HEK293 (cell line): Measurements from ENCODE around the gene SPOCK1.

Experiments used
- CTCF ChIA-PET: fragments of 350-600 bp; formaldehyde crosslinking; extraction: SDS; loops from one replicate; lab custom pipeline; 2021; ENCODE audit warnings: antibody characterized with exemption; lab: Yijun Ruan, JAX
- POLR2A ChIA-PET: fragments of 300-600 bp; formaldehyde crosslinking; extraction: SDS; loops from one replicate; lab custom pipeline; 2020; ENCODE audit warnings: antibody characterized with exemption, inconsistent platforms; lab: Yijun Ruan, JAX
- H3K27ac ChIP-seq: fragments of 200-500 bp; sonication (Bioruptor generic); 2 replicates; pipeline ENCODE4 v1.5.1; 2014; ENCODE audit warnings: low read depth, low read length, control low read depth, inconsistent platforms; ENCODE audit errors: extremely low read depth
- H3K36me3 ChIP-seq, 2 experiments: fragments of 200-500 bp in 1 of 2; sonication (Bioruptor generic) in 1 of 2; 1 replicate in 1 of 2; 2 replicates in 1 of 2; pipeline ENCODE4 v1.5.1; 2014 to 2017; ENCODE audit warnings: inconsistent platforms in 2 of 2, low read length in 2 of 2; ENCODE audit not compliant: control insufficient read depth in 2 of 2, insufficient read depth in 1 of 2
- H3K4me1 ChIP-seq: fragments of 200-500 bp; sonication (Bioruptor generic); 2 replicates; pipeline ENCODE4 v1.5.1; 2014; ENCODE audit warnings: mild to moderate bottlenecking, low read length, inconsistent platforms; ENCODE audit not compliant: control insufficient read depth, insufficient read depth
- H3K4me3 ChIP-seq: 2 replicates; pipeline ENCODE4 v1.5.1; 2011; ENCODE audit warnings: low read depth, mild to moderate bottlenecking, control low read depth, low read length, moderate library complexity
- H3K9me3 ChIP-seq: fragments of 200-500 bp; sonication (Bioruptor generic); 2 replicates; pipeline ENCODE4 v1.5.1; 2014; ENCODE audit warnings: low read depth, low read length, inconsistent platforms; ENCODE audit not compliant: control insufficient read depth, insufficient read depth
- HOXD13 ChIP-seq: sonication (generic); formaldehyde crosslinking; IDR thresholded peaks from 2 replicates; pipeline ENCODE4 v1.8.0; 2022; ENCODE audit warnings: missing genetic modification reagents, borderline replicate concordance
- RBAK ChIP-seq: fragments of 450-650 bp; formaldehyde crosslinking; IDR thresholded peaks from 2 replicates; pipeline ENCODE4 v1.5.1; 2016; ENCODE audit warnings: missing biosample characterization, missing genetic modification characterization
- SALL2 ChIP-seq: fragments of 450-650 bp; formaldehyde crosslinking; IDR thresholded peaks from 2 replicates; pipeline ENCODE4 v1.5.0; 2017; ENCODE audit warnings: missing biosample characterization, mild to moderate bottlenecking, missing genetic modification characterization, borderline replicate concordance
- ZBTB20 ChIP-seq: fragments of 450-650 bp; formaldehyde crosslinking; IDR thresholded peaks from 2 replicates; pipeline ENCODE4 v1.5.1; 2016; ENCODE audit warnings: missing biosample characterization, missing genetic modification characterization
- ZNF10 ChIP-seq: fragments of 450-650 bp; formaldehyde crosslinking; IDR thresholded peaks from 2 replicates; pipeline ENCODE4 v1.5.1; 2017; ENCODE audit warnings: missing biosample characterization, missing genetic modification characterization
- ZNF121 ChIP-seq: fragments of 450-650 bp; formaldehyde crosslinking; IDR thresholded peaks from 2 replicates; pipeline ENCODE4 v1.5.1; 2016; ENCODE audit warnings: missing biosample characterization, missing genetic modification characterization
- ZNF23 ChIP-seq: fragments of 450-650 bp; formaldehyde crosslinking; IDR thresholded peaks from 2 replicates; pipeline ENCODE4 v1.5.1; 2016; ENCODE audit warnings: missing biosample characterization, missing genetic modification characterization, borderline replicate concordance
- ZNF239 ChIP-seq: fragments of 450-650 bp; formaldehyde crosslinking; IDR thresholded peaks from 2 replicates; pipeline ENCODE4 v1.5.1; 2016; ENCODE audit warnings: missing biosample characterization, missing genetic modification characterization
- ZNF37A ChIP-seq: fragments of 450-650 bp; IDR thresholded peaks from 2 replicates; pipeline ENCODE4 v1.5.1; 2018; ENCODE audit warnings: missing biosample characterization, missing genetic modification characterization
- ZNF391 ChIP-seq: fragments of 450-650 bp; formaldehyde crosslinking; IDR thresholded peaks from 2 replicates; pipeline ENCODE4 v1.5.1; 2016; ENCODE audit warnings: low read depth, missing biosample characterization, missing genetic modification characterization, borderline replicate concordance
- ZNF433 ChIP-seq: fragments of 450-650 bp; formaldehyde crosslinking; IDR thresholded peaks from 2 replicates; pipeline ENCODE4 v1.5.1; 2016; ENCODE audit warnings: missing biosample characterization, missing genetic modification characterization, low read depth
- ZNF560 ChIP-seq: fragments of 450-650 bp; formaldehyde crosslinking; IDR thresholded peaks from 2 replicates; pipeline ENCODE4 v1.5.1; 2017; ENCODE audit warnings: missing biosample characterization, missing genetic modification characterization, borderline replicate concordance
- ZNF776 ChIP-seq: fragments of 450-650 bp; formaldehyde crosslinking; IDR thresholded peaks from 2 replicates; pipeline ENCODE4 v1.5.0; 2017; ENCODE audit warnings: missing biosample characterization, missing genetic modification characterization, borderline replicate concordance
- ZNF785 ChIP-seq: fragments of 450-650 bp; formaldehyde crosslinking; IDR thresholded peaks from 2 replicates; pipeline ENCODE4 v1.5.1; 2016; ENCODE audit warnings: missing biosample characterization, missing genetic modification characterization
- ZNF843 ChIP-seq: fragments of 450-650 bp; formaldehyde crosslinking; IDR thresholded peaks from 2 replicates; pipeline ENCODE4 v1.5.1; 2016; ENCODE audit warnings: missing biosample characterization, missing genetic modification characterization
- ZSCAN23 ChIP-seq: fragments of 450-650 bp; formaldehyde crosslinking; IDR thresholded peaks from 2 replicates; pipeline ENCODE4 v1.5.1; 2016; ENCODE audit warnings: missing biosample characterization, missing genetic modification characterization
- TF ChIP-seq, protein P1 (sequence below): fragments of 450-650 bp; formaldehyde crosslinking; IDR thresholded peaks from 2 replicates; pipeline ENCODE4 v1.5.1; 2016; ENCODE audit warnings: missing biosample characterization, missing genetic modification characterization, borderline replicate concordance
- TF ChIP-seq, protein P2 (sequence below): fragments of 450-650 bp; formaldehyde crosslinking; IDR thresholded peaks from 2 replicates; pipeline ENCODE4 v1.5.1; 2016; ENCODE audit warnings: missing biosample characterization, missing genetic modification characterization

The SPOCK1 gene

DNA sequence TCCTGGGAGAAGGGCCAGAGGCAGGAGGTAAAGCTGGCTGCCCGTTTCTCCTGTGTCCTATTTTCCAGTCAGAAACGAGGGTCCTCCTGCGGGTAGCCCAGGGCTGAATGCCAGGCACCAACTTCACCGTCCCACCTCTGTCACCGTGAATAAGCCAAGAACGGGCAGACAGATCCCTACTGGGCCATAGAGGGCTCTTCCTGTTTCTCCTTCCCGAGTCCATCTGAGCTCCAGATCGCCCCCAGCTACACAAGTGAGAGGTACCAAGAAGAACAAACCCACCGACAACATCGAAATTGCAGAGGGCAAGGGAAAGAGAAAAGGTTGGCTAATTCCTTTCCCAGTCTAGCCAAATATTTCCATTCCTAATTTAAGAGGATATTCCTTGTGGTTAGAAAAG is 93.7 kb downstream of the SPOCK1 start (continued):
- TF ChIP-seq, protein P1, sequence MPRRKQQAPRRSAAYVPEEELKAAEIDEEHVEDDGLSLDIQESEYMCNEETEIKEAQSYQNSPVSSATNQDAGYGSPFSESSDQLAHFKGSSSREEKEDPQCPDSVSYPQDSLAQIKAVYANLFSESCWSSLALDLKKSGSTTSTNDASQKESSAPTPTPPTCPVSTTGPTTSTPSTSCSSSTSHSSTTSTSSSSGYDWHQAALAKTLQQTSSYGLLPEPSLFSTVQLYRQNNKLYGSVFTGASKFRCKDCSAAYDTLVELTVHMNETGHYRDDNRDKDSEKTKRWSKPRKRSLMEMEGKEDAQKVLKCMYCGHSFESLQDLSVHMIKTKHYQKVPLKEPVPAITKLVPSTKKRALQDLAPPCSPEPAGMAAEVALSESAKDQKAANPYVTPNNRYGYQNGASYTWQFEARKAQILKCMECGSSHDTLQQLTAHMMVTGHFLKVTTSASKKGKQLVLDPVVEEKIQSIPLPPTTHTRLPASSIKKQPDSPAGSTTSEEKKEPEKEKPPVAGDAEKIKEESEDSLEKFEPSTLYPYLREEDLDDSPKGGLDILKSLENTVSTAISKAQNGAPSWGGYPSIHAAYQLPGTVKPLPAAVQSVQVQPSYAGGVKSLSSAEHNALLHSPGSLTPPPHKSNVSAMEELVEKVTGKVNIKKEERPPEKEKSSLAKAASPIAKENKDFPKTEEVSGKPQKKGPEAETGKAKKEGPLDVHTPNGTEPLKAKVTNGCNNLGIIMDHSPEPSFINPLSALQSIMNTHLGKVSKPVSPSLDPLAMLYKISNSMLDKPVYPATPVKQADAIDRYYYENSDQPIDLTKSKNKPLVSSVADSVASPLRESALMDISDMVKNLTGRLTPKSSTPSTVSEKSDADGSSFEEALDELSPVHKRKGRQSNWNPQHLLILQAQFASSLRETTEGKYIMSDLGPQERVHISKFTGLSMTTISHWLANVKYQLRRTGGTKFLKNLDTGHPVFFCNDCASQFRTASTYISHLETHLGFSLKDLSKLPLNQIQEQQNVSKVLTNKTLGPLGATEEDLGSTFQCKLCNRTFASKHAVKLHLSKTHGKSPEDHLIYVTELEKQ (tag by site-specific recombination): no peak
- TF ChIP-seq SALL2 (tag by site-specific recombination): no peak
- no peak for TF ChIP-seq ZSCAN23
- no peak for TF ChIP-seq ZNF433
- no peak for TF ChIP-seq ZNF10 (tag by site-specific recombination)
- no peak for TF ChIP-seq ZNF239 (tag by site-specific recombination)
- no peak for TF ChIP-seq ZNF843
- TF ChIP-seq ZNF121 (tag by site-specific recombination): no peak

DNA sequence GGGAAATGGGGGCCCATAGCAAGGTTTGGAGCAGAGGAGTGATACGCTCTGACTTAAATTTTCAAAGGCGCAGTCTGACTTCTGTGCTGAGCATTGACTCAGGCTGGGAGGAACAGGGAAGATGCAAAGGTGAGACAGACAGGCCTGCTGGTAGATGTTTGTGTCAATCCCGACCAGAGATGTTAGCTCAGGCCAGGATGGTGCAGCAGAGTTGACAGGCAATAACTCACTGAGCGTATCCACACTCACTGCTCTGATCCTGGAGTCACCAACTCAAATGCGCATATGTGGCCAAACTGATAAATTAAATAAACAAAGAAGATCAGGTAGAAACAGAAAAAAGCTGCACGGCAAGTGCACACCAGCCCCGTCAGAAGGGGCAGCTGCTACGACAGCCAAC is 95.3 kb downstream of the SPOCK1 start:
- no peak overlapping the region for H3K27ac ChIP-seq
- no peaks in the 10 kb centered on the region for H3K36me3 ChIP-seq
- POLR2A ChIA-PET: no interaction called here
- CTCF ChIA-PET: no interaction called here
- H3K4me3 ChIP-seq: no peak overlapping the region
- no peak for TF ChIP-seq RBAK (tag by site-specific recombination)
- TF ChIP-seq ZNF391 (tag by site-specific recombination): no peak
- no peak for TF ChIP-seq HOXD13 (CRISPR knock-in tag)
- TF ChIP-seq ZNF776 (tag by site-specific recombination): no peak
- TF ChIP-seq, protein P1 (tag by site-specific recombination): no peak
- no peak for TF ChIP-seq ZBTB20 (tag by site-specific recombination)
- TF ChIP-seq, all 188 proteins: peak for 0
- Histone ChIP-seq H3K9me3 (no peaks in the 10 kb centered on the region), H3K4me1 (no peaks in the 10 kb centered on the region)

DNA sequence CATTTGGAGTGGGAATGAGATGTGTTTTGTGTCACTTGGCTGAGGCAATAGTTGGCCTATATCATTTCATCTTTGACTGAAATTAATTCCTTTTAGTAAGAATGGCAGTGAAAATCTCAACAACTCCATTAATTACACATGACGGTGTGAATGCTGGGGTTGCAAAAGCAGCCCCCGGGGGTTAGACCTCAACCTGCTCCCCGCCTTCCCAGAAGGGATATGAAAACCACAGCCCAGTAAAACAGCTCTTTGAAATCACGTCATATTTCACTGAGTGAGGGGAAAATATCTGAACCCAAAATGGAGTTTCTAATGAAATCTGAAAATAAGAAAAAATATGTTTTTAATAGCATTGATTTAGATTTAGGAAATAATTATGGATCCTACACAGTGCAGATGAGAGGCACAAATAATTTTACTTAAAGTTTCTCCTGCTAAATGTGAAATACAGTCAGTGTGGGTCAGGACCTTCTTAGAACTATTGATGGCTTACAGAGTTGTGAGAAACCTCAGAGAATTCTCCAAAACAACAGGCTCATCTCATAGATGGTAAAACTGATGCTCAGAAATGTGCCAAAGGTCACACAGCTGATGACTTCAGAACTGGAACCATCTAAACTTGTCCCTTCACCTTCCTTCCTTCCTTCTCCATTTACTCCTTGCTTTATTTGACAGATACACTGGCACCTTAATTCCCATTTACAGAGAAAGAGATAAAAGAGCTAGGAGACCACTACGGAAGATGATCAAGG is 96.5 kb downstream of the SPOCK1 start:
- Histone ChIP-seq H3K4me1 (no peaks in the 10 kb centered on the region), H3K27ac (no peak overlapping the region), H3K9me3 (no peaks in the 10 kb centered on the region), H3K36me3 (no peaks in the 10 kb centered on the region), H3K4me3 (no peak overlapping the region)
- TF ChIP-seq, protein P2, sequence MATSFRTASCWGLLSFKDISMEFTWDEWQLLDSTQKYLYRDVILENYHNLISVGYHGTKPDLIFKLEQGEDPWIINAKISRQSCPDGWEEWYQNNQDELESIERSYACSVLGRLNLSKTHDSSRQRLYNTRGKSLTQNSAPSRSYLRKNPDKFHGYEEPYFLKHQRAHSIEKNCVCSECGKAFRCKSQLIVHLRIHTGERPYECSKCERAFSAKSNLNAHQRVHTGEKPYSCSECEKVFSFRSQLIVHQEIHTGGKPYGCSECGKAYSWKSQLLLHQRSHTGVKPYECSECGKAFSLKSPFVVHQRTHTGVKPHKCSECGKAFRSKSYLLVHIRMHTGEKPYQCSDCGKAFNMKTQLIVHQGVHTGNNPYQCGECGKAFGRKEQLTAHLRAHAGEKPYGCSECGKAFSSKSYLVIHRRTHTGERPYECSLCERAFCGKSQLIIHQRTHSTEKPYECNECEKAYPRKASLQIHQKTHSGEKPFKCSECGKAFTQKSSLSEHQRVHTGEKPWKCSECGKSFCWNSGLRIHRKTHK (tag by site-specific recombination): no peak
- TF ChIP-seq ZNF560 (tag by site-specific recombination) (no peak), ZNF37A (tag by site-specific recombination) (no peak), ZNF23 (tag by site-specific recombination) (no peak), ZNF785 (tag by site-specific recombination) (no peak)
- ChIA-PET CTCF (interaction anchor here (0.6 kb wide), 1 partner anchor 83 kb away, joined by 4 read pairs; no protein-coding TSS in a partner anchor), POLR2A (no interaction called here)
